H1 (cell line): Measurements from ENCODE around the gene GDPD3. TPM values are rescaled to one million over a fixed set of nuclear protein-coding genes. Genes with fewer than 3 reads are reported as not detected.

Source experiments
- CTCF ChIA-PET: fragments of 300-600 bp; sonication (Branson Sonifier 250); formaldehyde crosslinking; loops from one replicate; lab custom pipeline; 2021; ENCODE audit not compliant: partially characterized antibody; lab: Charles Lee
- POLR2A ChIA-PET: fragments of 300-600 bp; sonication (Branson Sonifier 250); formaldehyde crosslinking; loops from one replicate; lab custom pipeline; 2021; ENCODE audit warnings: inconsistent platforms; ENCODE audit not compliant: partially characterized antibody; lab: Charles Lee
- DNase-seq, 2 experiments: peaks; one replicate each; pipeline versions ENCODE4 v3.0.0 to v3.0.0-alpha.2; 2010 to 2022; ENCODE audit warnings: low spot score in 2 of 2, low read depth in 1 of 2, mixed read lengths in 1 of 2
- FAIRE-seq: peaks from 2 replicates; lab custom pipeline; 2011; peaks lifted over from hg19 to GRCh38; lab: Jason Lieb, UNC
- H2AFZ ChIP-seq: 2 replicates; pipeline ENCODE4 v1.8.1; 2012; ENCODE audit warnings: low read length, inconsistent platforms
- H2AK5ac ChIP-seq: 2 replicates; pipeline ENCODE4 v1.6.1; 2013; ENCODE audit warnings: low read depth, low read length
- H2BK120ac ChIP-seq: replicated peaks from 2 replicates; pipeline ENCODE3; 2013; ENCODE audit warnings: low read depth, low read length, inconsistent platforms
- H2BK12ac ChIP-seq: 2 replicates; pipeline ENCODE4 v1.6.1; 2013; ENCODE audit warnings: low read depth, low read length
- H2BK15ac ChIP-seq: 2 replicates; pipeline ENCODE4 v1.6.1; 2013; ENCODE audit warnings: low read length
- H2BK20ac ChIP-seq: 2 replicates; pipeline ENCODE4 v1.6.1; 2013; ENCODE audit warnings: low read length
- H2BK5ac ChIP-seq: 2 replicates; pipeline ENCODE4 v1.6.1; 2013; ENCODE audit warnings: low read depth, low read length
- H3K14ac ChIP-seq: 2 replicates; pipeline ENCODE4 v1.6.1; 2013; ENCODE audit warnings: inconsistent platforms; ENCODE audit not compliant: insufficient read length
- H3K18ac ChIP-seq: 2 replicates; pipeline ENCODE4 v1.6.1; 2013; ENCODE audit warnings: low read length; ENCODE audit errors: extremely low read depth
- H3K23ac ChIP-seq: 2 replicates; pipeline ENCODE4 v1.6.1; 2013; ENCODE audit warnings: inconsistent platforms; ENCODE audit not compliant: insufficient read length
- H3K23me2 ChIP-seq: 2 replicates; pipeline ENCODE4 v1.6.1; 2013; ENCODE audit warnings: low read depth, low read length
- H3K27ac ChIP-seq: 2 replicates; pipeline ENCODE4 v1.6.1; 2011; ENCODE audit warnings: low read depth, low read length, inconsistent platforms
- H3K27me3 ChIP-seq, 4 experiments: replicated peaks in 1 of 4; 1 replicate in 1 of 4; 2 replicates in 3 of 4; pipeline versions ENCODE4 v1.6.1 to v1.8.1; 2011 to 2013; ENCODE audit warnings: low read length in 3 of 4, mild to moderate bottlenecking in 3 of 4, inconsistent platforms in 2 of 4, mixed read lengths in 2 of 4, moderate library complexity in 1 of 4; ENCODE audit not compliant: control insufficient read depth in 3 of 4, insufficient read depth in 3 of 4; ENCODE audit errors: extremely low read depth in 1 of 4
- H3K36me3 ChIP-seq, 4 experiments: 2 replicates each; pipeline versions ENCODE4 v1.6.1 to v1.8.1; 2011 to 2013; ENCODE audit warnings: mild to moderate bottlenecking in 4 of 4, low read length in 3 of 4, moderate library complexity in 2 of 4, control low read depth in 1 of 4, inconsistent platforms in 1 of 4; ENCODE audit not compliant: insufficient read depth in 4 of 4, control insufficient read depth in 2 of 4
- H3K4ac ChIP-seq: replicated peaks from 2 replicates; pipeline ENCODE3; 2013; ENCODE audit warnings: low read length, low read depth, mixed read lengths, inconsistent platforms; ENCODE audit not compliant: insufficient read length
- H3K4me1 ChIP-seq, 4 experiments: replicated peaks in 1 of 4; 1 replicate in 1 of 4; 2 replicates in 3 of 4; pipeline versions ENCODE4 v1.6.1 to v1.8.1; 2011 to 2013; ENCODE audit warnings: low read length in 3 of 4, inconsistent platforms in 2 of 4, mixed read lengths in 1 of 4; ENCODE audit not compliant: insufficient read depth in 4 of 4, control insufficient read depth in 3 of 4
- H3K4me2 ChIP-seq, 2 experiments: 2 replicates each; pipeline versions ENCODE4 v1.6.1 to v1.8.1; 2011 to 2013; ENCODE audit warnings: low read depth in 2 of 2, low read length in 2 of 2, control low read depth in 1 of 2, inconsistent platforms in 1 of 2, mild to moderate bottlenecking in 1 of 2; ENCODE audit not compliant: insufficient read depth in 1 of 2
- H3K4me3 ChIP-seq, 4 experiments: fragments of 200-600, 300-600 bp in 1 of 4; sonication (generic), shearing (Covaris generic), sonication (Bioruptor Twin) in 1 of 4; 2 replicates each; pipeline versions ENCODE4 v1.5.1 to v1.8.1; 2011 to 2016; ENCODE audit warnings: low read length in 4 of 4, low read depth in 3 of 4, control low read depth in 2 of 4, inconsistent platforms in 2 of 4, mild to moderate bottlenecking in 2 of 4, mixed read lengths in 1 of 4, moderate library complexity in 1 of 4; ENCODE audit not compliant: insufficient read depth in 2 of 4; ENCODE audit errors: extremely low read depth in 1 of 4
- H3K56ac ChIP-seq: replicated peaks from 2 replicates; pipeline ENCODE3; 2013; ENCODE audit warnings: low read depth, mild to moderate bottlenecking, mixed read lengths, low read length, inconsistent platforms; ENCODE audit not compliant: insufficient read length
- H3K79me1 ChIP-seq: 2 replicates; pipeline ENCODE4 v1.6.1; 2013; ENCODE audit warnings: low read depth, low read length, control low read depth
- H3K79me2 ChIP-seq, 2 experiments: 2 replicates each; pipeline versions ENCODE4 v1.6.1 to v1.8.1; 2012 to 2013; ENCODE audit warnings: low read length in 2 of 2, mild to moderate bottlenecking in 2 of 2, inconsistent platforms in 1 of 2; ENCODE audit not compliant: insufficient read depth in 2 of 2, control insufficient read depth in 1 of 2
- H3K9ac ChIP-seq, 4 experiments: replicated peaks in 1 of 4; 1 replicate in 1 of 4; 2 replicates in 3 of 4; pipeline versions ENCODE4 v1.6.1 to v1.8.1; 2011 to 2013; ENCODE audit warnings: low read depth in 3 of 4, low read length in 3 of 4, control low read depth in 2 of 4, mild to moderate bottlenecking in 2 of 4, moderate library complexity in 2 of 4, inconsistent platforms in 1 of 4; ENCODE audit errors: extremely low read depth in 1 of 4
- H3K9me3 ChIP-seq, 2 experiments: 2 replicates each; pipeline versions ENCODE4 v1.6.1 to v1.8.1; 2012 to 2013; ENCODE audit warnings: mild to moderate bottlenecking in 2 of 2, moderate library complexity in 2 of 2, control low read depth in 1 of 2, inconsistent platforms in 1 of 2, low read depth in 1 of 2, low read length in 1 of 2, mixed read lengths in 1 of 2; ENCODE audit not compliant: insufficient read depth in 2 of 2
- H4K20me1 ChIP-seq, 2 experiments: replicated peaks in 1 of 2; 2 replicates each; pipeline versions ENCODE3 to v1.8.1; 2011 to 2013; ENCODE audit warnings: inconsistent platforms in 2 of 2, low read length in 2 of 2, mild to moderate bottlenecking in 1 of 2; ENCODE audit not compliant: insufficient read depth in 2 of 2, control insufficient read depth in 1 of 2
- H4K5ac ChIP-seq: 2 replicates; pipeline ENCODE4 v1.6.1; 2013; ENCODE audit warnings: low read length, low read depth, mixed read lengths, inconsistent platforms; ENCODE audit not compliant: insufficient read length
- H4K8ac ChIP-seq: 2 replicates; pipeline ENCODE4 v1.8.0; 2013; ENCODE audit warnings: mild to moderate bottlenecking, moderate library complexity, low read length, inconsistent platforms; ENCODE audit not compliant: insufficient read depth; ENCODE audit errors: extremely low read depth
- H4K91ac ChIP-seq: replicated peaks from 2 replicates; pipeline ENCODE3; 2013; ENCODE audit warnings: low read length, mixed read lengths, inconsistent platforms; ENCODE audit not compliant: insufficient read length
- HDAC2 ChIP-seq, 2 experiments: fragments of 300-600 bp in 1 of 2; sonication (generic) in 1 of 2; IDR thresholded peaks; 2 replicates each; pipeline ENCODE4 v1.6.1; 2011 to 2012; ENCODE audit warnings: low read depth in 2 of 2, low read length in 2 of 2, mild to moderate bottlenecking in 2 of 2, moderate library complexity in 2 of 2, borderline replicate concordance in 1 of 2, inconsistent platforms in 1 of 2
- MAFK ChIP-seq: IDR thresholded peaks from 2 replicates; pipeline ENCODE4 v1.6.1; 2012; ENCODE audit warnings: low read depth, mild to moderate bottlenecking, improper control_type of control experiment, low read length
- PHF8 ChIP-seq: fragments of 200-600 bp; sonication (generic); conservative IDR thresholded peaks from 2 replicates; pipeline ENCODE4 v1.7.1; 2012; ENCODE audit warnings: low read depth, mild to moderate bottlenecking, inconsistent platforms, low read length, moderate library complexity
- WGBS, 2 experiments: shearing (Covaris generic) in 1 of 2; methylation state at CpG; one replicate each; pipeline versions ENCODE4 v1.1.6 to v1.1.7; 2013 to 2015; ENCODE audit warnings: low lambda C conversion rate in 2 of 2, mixed read lengths in 2 of 2, inconsistent platforms in 1 of 2, low coverage in 1 of 2, missing lambda C conversion rate in 1 of 2; ENCODE audit not compliant: insufficient replicate concordance in 2 of 2, insufficient coverage in 1 of 2, insufficient read length in 1 of 2; ENCODE audit errors: extremely low coverage in 1 of 2, missing lambda C conversion rate in 1 of 2; 5-methylcytosine and 5-hydroxymethylcytosine counted together
- polyA plus RNA-seq, 7 experiments: library from polyadenylated mRNA; depleted of rRNA in 3 of 7; stranded (reverse) in 5 of 7; unstranded in 2 of 7; fragments of >200 nt in 5 of 7; fragments of 200-250 nt in 2 of 7; gene quantifications; 1 replicate in 5 of 7; 2 replicates in 1 of 7; 4 replicates in 1 of 7; pipeline versions ENCODE4 v1.2.1 to v1.2.3, GENCODE V29; 2011 to 2013; ENCODE audit warnings: missing spikeins in 2 of 7, mixed read lengths in 2 of 7
- total RNA-seq: library from RNA; stranded (reverse); fragmentation: NEBNext Ultra II Directional; extraction: Animal tissue kit (Norgen Biotek cat#: 25700); gene quantifications from 2 replicates; pipeline ENCODE4 v1.2.1, GENCODE V29; 2021

GDPD3 gene
- total and polyA plus RNA-seq, 2 of the 8 experiments (the other 6 are each of a cell fraction or from before 2014, with no cell fraction given): 0.20 TPM; not detected in 1

DNA sequence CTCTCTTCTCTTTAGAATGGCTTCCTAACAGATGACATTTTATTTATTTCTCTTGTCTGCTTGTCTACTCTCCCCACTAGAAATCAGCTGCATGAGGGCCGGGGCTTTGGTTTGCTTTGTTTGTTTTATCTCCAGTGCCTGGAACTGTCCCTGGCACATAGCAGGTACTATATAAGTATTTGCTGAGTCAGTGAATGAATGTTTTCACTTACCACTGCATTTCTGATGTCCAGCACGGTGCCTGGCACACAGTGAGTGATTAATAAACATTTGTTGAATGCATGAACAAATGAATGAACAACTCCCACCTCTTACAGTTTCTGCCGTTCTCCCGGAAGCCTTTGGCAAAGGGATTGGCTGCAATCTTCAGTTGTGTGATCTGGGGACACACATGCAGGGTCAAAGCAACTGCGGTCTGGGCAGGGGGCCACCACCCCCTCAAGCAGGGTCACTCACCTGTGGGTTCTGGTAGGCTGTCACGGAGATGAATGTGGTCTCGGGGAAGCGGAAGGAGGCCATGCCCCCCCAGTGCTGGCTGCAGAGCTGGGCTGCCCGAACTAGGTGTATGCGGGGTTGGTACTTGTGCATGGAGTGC is 25.0 kb downstream of the GDPD3 start:
- Histone ChIP-seq H4K8ac (no peak overlapping the region), H4K91ac (no peak overlapping the region), H3K9me3 (no peaks in the 10 kb centered on the region), H3K36me3 (peaks cover 10 to 25% (median 18%) of the 10 kb centered on the region in 4 experiments), H2BK5ac (0 out of 2 replicates have a peak overlapping the region, but pooled peaks have one; percentile 16), H3K4me3 (no peak overlapping the region), H3K56ac (no peak overlapping the region), H3K79me1 (no peaks in the 10 kb centered on the region), H3K14ac (no peak overlapping the region), H2BK20ac (no peak overlapping the region), H3K79me2 (no peaks in the 10 kb centered on the region), H3K4ac (no peak overlapping the region), H4K5ac (no peak overlapping the region), H2AFZ (no peak overlapping the region), H3K27ac (no peak overlapping the region), H3K4me2 (no peak overlapping the region), H3K23ac (no peak overlapping the region), H3K27me3 (peaks cover 0 to 3% (median 0%) of the 10 kb centered on the region in 4 experiments; a peak in 1 of 7 replicates), H2BK12ac (no peak overlapping the region), H3K4me1 (peaks cover 0 to 4% (median 3%) of the 10 kb centered on the region in 4 experiments; a peak in 4 of 7 replicates), H3K9ac (no peak overlapping the region), H2BK120ac (no peak overlapping the region), H2BK15ac (no peak overlapping the region), H3K23me2 (peaks cover 12% of the 10 kb centered on the region; the same call in 1 of the 2 replicates), H4K20me1 (peaks cover 3 to 8% of the 10 kb centered on the region in 2 experiments), H2AK5ac (0 out of 2 replicates have a peak overlapping the region, but pooled peaks have one; percentile 24), H3K18ac (no peak overlapping the region)
- ChIA-PET CTCF (interaction anchor here (7.7 kb wide), 1 partner anchor 24 kb away, joined by 90 read pairs; the partner anchor contains the start of gene GDPD3), POLR2A (interaction anchor here (9.3 to 14.0 kb wide), 2 partner anchors 16 to 20 kb away, joined by 169 to 353 read pairs; partner anchors contain the start of genes ALDOA, GDPD3 and PPP4C)
- WGBS, 2 experiments: 90% methylated on average over 10 of the region's 10 CpGs; no CpG with 5 or more reads in 1 of the 2 experiments
- TF ChIP-seq MAFK (0 out of 2 replicates have a peak, but pooled peaks have one; percentile 30), PHF8 (no peak), HDAC2 (IDR thresholded peaks at IDR 0.05; ENCODE audit: borderline replicate concordance in 1 of 2, low read depth in 2 of 2, low read length in 2 of 2) (no peak)
- FAIRE-seq: no peak
- DNase-seq: no peak
